22Rv1 (cell line): ENCODE results near the gene LCMT1.

Experiments used
- CTCF ChIP-seq: fragments of 450-650 bp; IDR thresholded peaks from 2 replicates; pipeline ENCODE4 v1.5.1; 2017; ENCODE audit warnings: mild to moderate bottlenecking
- ZFX ChIP-seq: fragments of 450-650 bp; IDR thresholded peaks from 2 replicates; pipeline ENCODE4 v1.6.1; 2017; ENCODE audit warnings: antibody characterized with exemption, borderline replicate concordance

- no peak for TF ChIP-seq CTCF
- TF ChIP-seq ZFX, result no peak
Observed at GRCh38 chr16:25217112-25217511, 105.6 kb downstream of the LCMT1 start.
